ENCODE results near the gene TLK2.
"Not testable (repeated sequence)": the region's sequence is repeated elsewhere in the genome, so short reads cannot be mapped to it uniquely, and the experiment has no call there.

The TLK2 gene

DNA sequence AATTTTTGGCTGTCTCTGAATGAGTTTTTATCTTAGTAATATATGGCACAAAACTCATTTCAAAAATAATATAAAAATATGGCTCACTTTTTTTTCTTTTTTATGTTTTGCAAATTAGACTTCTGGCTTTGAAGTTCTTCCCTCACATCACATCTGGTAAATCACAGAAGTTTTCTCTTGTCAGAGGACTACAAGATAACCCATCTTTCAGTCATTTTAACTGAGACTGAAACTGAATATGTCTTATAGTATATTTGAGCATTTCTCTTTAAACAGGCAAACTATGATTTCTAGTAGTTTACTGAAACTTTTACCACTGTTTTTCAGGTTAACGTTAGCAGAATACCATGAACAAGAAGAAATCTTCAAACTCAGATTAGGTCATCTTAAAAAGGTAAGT, 97.8 kb downstream of the TLK2 start:
- no peak overlapping the region for H3K9ac ChIP-seq (ENCODE audit: low read depth in 1 of 2, low read length in 2 of 2)
- H3K27me3 ChIP-seq (ENCODE audit: control insufficient read depth in 2 of 2, insufficient read depth in 2 of 2, low read length in 2 of 2) = no peaks in the 10 kb centered on the region
- no peaks in the 10 kb centered on the region for H3K4me1 ChIP-seq (ENCODE audit: control insufficient read depth in 2 of 2, insufficient read depth in 2 of 2, low read length in 2 of 2)
- H3K4me3 ChIP-seq (ENCODE audit: low read length in 2 of 2) = no peak overlapping the region
- peaks cover 20 to 46% of the 10 kb centered on the region in 2 donors for H3K36me3 ChIP-seq (ENCODE audit: control insufficient read depth in 2 of 2, insufficient read depth in 2 of 2, low read length in 2 of 2)
- no peak overlapping the region for H3K27ac ChIP-seq (ENCODE audit: low read depth in 2 of 2, low read length in 2 of 2)
- no peaks in the 10 kb centered on the region for H3K9me3 ChIP-seq (ENCODE audit: control insufficient read depth in 2 of 2, low read length in 2 of 2)

GRCh38 chr17:62578757-62579487, 100.3 kb downstream of the TLK2 start:
- no peak overlapping the region for H3K4me3 ChIP-seq (ENCODE audit: low read length in 2 of 2)

GRCh38 chr17:62580947-62581346, 102.3 kb downstream of the TLK2 start:
- H3K4me3 ChIP-seq (ENCODE audit: low read length in 2 of 2) = no peak overlapping the region
- H3K27ac ChIP-seq (ENCODE audit: low read depth in 2 of 2, low read length in 2 of 2) = no peak overlapping the region
- H3K9me3 ChIP-seq (ENCODE audit: control insufficient read depth in 2 of 2, low read length in 2 of 2) = no peaks in the 10 kb centered on the region
- no peak overlapping the region for H3K9ac ChIP-seq (ENCODE audit: low read depth in 1 of 2, low read length in 2 of 2)
- H3K4me1 ChIP-seq (ENCODE audit: control insufficient read depth in 2 of 2, insufficient read depth in 2 of 2, low read length in 2 of 2) = no peaks in the 10 kb centered on the region
- no peaks in the 10 kb centered on the region for H3K27me3 ChIP-seq (ENCODE audit: control insufficient read depth in 2 of 2, insufficient read depth in 2 of 2, low read length in 2 of 2)
- H3K36me3 ChIP-seq (ENCODE audit: control insufficient read depth in 2 of 2, insufficient read depth in 2 of 2, low read length in 2 of 2) = peaks cover 25 to 48% of the 10 kb centered on the region in 2 donors

More at GRCh38 chr17:62578757-62579487, 100.3 kb downstream of the TLK2 start:
- Histone ChIP-seq H3K36me3 (ENCODE audit: control insufficient read depth in 2 of 2, insufficient read depth in 2 of 2, low read length in 2 of 2) (peaks cover 17 to 43% of the 10 kb centered on the region in 2 donors), H3K4me1 (ENCODE audit: control insufficient read depth in 2 of 2, insufficient read depth in 2 of 2, low read length in 2 of 2) (no peaks in the 10 kb centered on the region), H3K9me3 (ENCODE audit: control insufficient read depth in 2 of 2, low read length in 2 of 2) (no peaks in the 10 kb centered on the region), H3K27me3 (ENCODE audit: control insufficient read depth in 2 of 2, insufficient read depth in 2 of 2, low read length in 2 of 2) (no peaks in the 10 kb centered on the region), H3K27ac (ENCODE audit: low read depth in 2 of 2, low read length in 2 of 2) (no peak overlapping the region), H3K9ac (ENCODE audit: low read depth in 1 of 2, low read length in 2 of 2) (no peak overlapping the region)

DNA sequence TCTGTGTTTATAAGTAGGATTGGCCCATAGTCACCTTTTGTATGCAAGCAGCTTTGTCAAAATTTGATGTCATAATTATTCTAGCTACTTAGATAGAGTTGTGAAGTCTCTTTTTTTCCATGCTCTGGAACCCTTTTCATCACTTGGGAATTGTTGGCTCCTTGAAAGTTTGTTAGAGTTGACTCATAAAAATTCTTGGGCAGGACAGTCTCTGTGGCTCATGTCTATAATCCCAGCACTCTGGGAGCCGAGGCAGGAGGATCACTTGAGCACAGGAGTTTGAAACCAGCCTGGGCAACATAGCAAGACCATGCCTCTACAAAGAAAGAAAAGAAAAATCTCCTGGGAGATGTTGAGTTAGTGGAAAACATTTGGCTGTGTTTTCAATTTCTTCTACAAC, 103.1 kb downstream of the TLK2 start:
- no peak overlapping the region for H3K9ac ChIP-seq (ENCODE audit: low read depth in 1 of 2, low read length in 2 of 2)
- H3K27me3 ChIP-seq (ENCODE audit: control insufficient read depth in 2 of 2, insufficient read depth in 2 of 2, low read length in 2 of 2) = no peaks in the 10 kb centered on the region
- peaks cover 25 to 45% of the 10 kb centered on the region in 2 donors for H3K36me3 ChIP-seq (ENCODE audit: control insufficient read depth in 2 of 2, insufficient read depth in 2 of 2, low read length in 2 of 2)
- no peak overlapping the region for H3K4me3 ChIP-seq (ENCODE audit: low read length in 2 of 2)
- no peaks in the 10 kb centered on the region for H3K9me3 ChIP-seq (ENCODE audit: control insufficient read depth in 2 of 2, low read length in 2 of 2)
- H3K27ac ChIP-seq (ENCODE audit: low read depth in 2 of 2, low read length in 2 of 2) = no peak overlapping the region
- no peaks in the 10 kb centered on the region for H3K4me1 ChIP-seq (ENCODE audit: control insufficient read depth in 2 of 2, insufficient read depth in 2 of 2, low read length in 2 of 2)

DNA sequence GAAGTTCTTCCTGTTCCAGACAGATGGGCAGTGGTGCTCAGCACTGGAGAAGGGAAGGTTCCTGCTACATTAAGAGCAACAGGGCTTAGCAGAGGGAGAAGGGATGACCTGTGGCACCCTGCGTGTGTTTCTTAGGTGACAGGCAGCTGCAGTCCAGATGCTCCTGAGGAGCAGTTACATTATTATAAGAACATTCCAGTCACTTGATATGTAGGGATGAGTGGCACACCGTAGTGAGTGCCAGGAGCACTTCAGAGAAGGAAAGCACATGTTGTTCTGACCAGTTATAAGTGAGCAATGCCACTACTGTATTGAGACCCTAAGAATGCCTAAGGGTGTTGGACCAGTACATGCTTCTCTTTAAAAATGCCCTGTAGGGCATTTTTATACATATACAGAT, 108.9 kb downstream of the TLK2 start:
- H3K4me3 ChIP-seq (ENCODE audit: low read length in 2 of 2) = no peak overlapping the region
- H3K27ac ChIP-seq (ENCODE audit: low read depth in 2 of 2, low read length in 2 of 2) = no peak overlapping the region
- H3K36me3 ChIP-seq (ENCODE audit: control insufficient read depth in 2 of 2, insufficient read depth in 2 of 2, low read length in 2 of 2) = peaks cover 30 to 36% of the 10 kb centered on the region in 2 donors
- H3K4me1 ChIP-seq (ENCODE audit: control insufficient read depth in 2 of 2, insufficient read depth in 2 of 2, low read length in 2 of 2) = no peaks in the 10 kb centered on the region
- no peak overlapping the region for H3K9ac ChIP-seq (ENCODE audit: low read depth in 1 of 2, low read length in 2 of 2)
- no peaks in the 10 kb centered on the region for H3K9me3 ChIP-seq (ENCODE audit: control insufficient read depth in 2 of 2, low read length in 2 of 2)
- no peaks in the 10 kb centered on the region for H3K27me3 ChIP-seq (ENCODE audit: control insufficient read depth in 2 of 2, insufficient read depth in 2 of 2, low read length in 2 of 2)

- H3K9ac ChIP-seq (ENCODE audit: low read depth in 1 of 2, low read length in 2 of 2) = no peak overlapping the region
- H3K4me1 ChIP-seq (ENCODE audit: control insufficient read depth in 2 of 2, insufficient read depth in 2 of 2, low read length in 2 of 2) = no peaks in the 10 kb centered on the region
- H3K27ac ChIP-seq (ENCODE audit: low read depth in 2 of 2, low read length in 2 of 2) = no peak overlapping the region
- peaks cover 30 to 40% of the 10 kb centered on the region in 2 donors for H3K36me3 ChIP-seq (ENCODE audit: control insufficient read depth in 2 of 2, insufficient read depth in 2 of 2, low read length in 2 of 2)
- H3K4me3 ChIP-seq (ENCODE audit: low read length in 2 of 2) = no peak overlapping the region
- H3K27me3 ChIP-seq (ENCODE audit: control insufficient read depth in 2 of 2, insufficient read depth in 2 of 2, low read length in 2 of 2) = no peaks in the 10 kb centered on the region
- H3K9me3 ChIP-seq (ENCODE audit: control insufficient read depth in 2 of 2, low read length in 2 of 2) = no peaks in the 10 kb centered on the region
These were observed 109.5 kb downstream of the TLK2 start for GRCh38 chr17:62588109-62588508.

DNA sequence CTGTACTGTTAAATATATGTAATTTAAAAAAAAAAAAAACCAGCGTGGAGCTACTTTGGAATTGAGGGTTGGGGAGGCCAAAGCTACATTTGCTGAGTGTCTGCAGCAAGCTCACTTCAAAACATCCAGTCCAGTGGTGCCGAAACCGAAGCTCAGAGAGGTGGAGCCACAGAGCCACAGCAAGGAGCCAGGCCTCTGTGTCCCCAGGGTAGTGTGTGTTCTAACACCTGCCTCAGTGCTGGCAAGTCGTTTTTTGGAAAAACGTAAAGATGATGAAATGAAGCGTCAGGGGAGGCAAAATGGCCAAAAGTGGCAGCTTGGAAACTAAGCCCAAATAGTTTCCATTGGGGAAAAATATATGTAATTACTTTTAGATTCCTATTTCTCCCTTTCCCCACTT, 112.7 kb downstream of the TLK2 start:
- H3K36me3 ChIP-seq (ENCODE audit: control insufficient read depth in 2 of 2, insufficient read depth in 2 of 2, low read length in 2 of 2) = peaks cover 32 to 37% of the 10 kb centered on the region in 2 donors
- H3K4me3 ChIP-seq (ENCODE audit: low read length in 2 of 2) = no peak overlapping the region
- H3K4me1 ChIP-seq (ENCODE audit: control insufficient read depth in 2 of 2, insufficient read depth in 2 of 2, low read length in 2 of 2) = no peaks in the 10 kb centered on the region
- H3K9me3 ChIP-seq (ENCODE audit: control insufficient read depth in 2 of 2, low read length in 2 of 2) = no peaks in the 10 kb centered on the region
- no peaks in the 10 kb centered on the region for H3K27me3 ChIP-seq (ENCODE audit: control insufficient read depth in 2 of 2, insufficient read depth in 2 of 2, low read length in 2 of 2)
- no peak overlapping the region for H3K9ac ChIP-seq (ENCODE audit: low read depth in 1 of 2, low read length in 2 of 2)
- H3K27ac ChIP-seq (ENCODE audit: low read depth in 2 of 2, low read length in 2 of 2) = no peak overlapping the region

- H3K4me1 ChIP-seq (ENCODE audit: control insufficient read depth in 2 of 2, insufficient read depth in 2 of 2, low read length in 2 of 2); H3K4me3 ChIP-seq (ENCODE audit: low read length in 2 of 2); H3K9ac ChIP-seq (ENCODE audit: low read depth in 1 of 2, low read length in 2 of 2); H3K9me3 ChIP-seq (ENCODE audit: control insufficient read depth in 2 of 2, low read length in 2 of 2); H3K27me3 ChIP-seq (ENCODE audit: control insufficient read depth in 2 of 2, insufficient read depth in 2 of 2, low read length in 2 of 2); H3K27ac ChIP-seq (ENCODE audit: low read depth in 2 of 2, low read length in 2 of 2): not testable (repeated sequence)
- H3K36me3 ChIP-seq (ENCODE audit: control insufficient read depth in 2 of 2, insufficient read depth in 2 of 2, low read length in 2 of 2) = peaks cover 36 to 42% of the 10 kb centered on the region in 2 donors
These were observed 113.2 kb downstream of the TLK2 start for GRCh38 chr17:62591822-62592221.

DNA sequence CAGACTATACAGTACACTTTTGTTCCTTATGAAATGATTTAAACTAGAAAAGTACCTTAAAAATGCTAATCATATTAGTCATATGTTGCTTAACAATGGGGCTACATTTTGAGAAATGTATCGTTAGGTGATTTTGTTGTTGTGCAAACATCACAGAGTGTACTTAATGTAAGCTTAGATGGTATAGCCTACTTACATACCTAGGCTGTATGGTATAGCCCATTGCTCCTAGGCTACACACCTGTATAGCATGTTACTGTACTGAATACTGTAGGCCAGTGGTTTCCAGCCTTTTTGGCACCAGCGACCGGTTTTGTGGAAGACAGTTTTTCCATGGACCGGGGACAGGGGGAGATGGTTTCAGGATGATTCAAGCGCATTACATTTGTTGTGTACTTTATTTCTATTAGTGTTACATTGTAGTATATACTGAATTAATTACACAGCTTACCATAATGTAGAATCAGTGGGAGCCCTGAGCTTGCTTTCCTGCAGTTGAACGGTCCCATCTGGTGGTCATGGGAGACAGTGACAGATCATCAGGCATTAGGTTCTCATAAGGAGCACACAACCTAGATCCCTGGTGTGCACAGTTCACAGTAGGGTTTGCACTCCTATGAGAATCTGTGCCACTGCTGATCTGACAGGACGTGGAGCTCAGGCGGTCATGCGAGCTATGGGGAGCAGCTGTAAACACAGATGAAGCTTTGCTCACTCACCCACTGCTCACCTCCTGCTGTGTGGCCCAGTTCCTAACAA, 113.9 kb downstream of the TLK2 start:
- Histone ChIP-seq H3K4me3 (ENCODE audit: low read length in 2 of 2) (no peak overlapping the region), H3K4me1 (ENCODE audit: control insufficient read depth in 2 of 2, insufficient read depth in 2 of 2, low read length in 2 of 2) (no peaks in the 10 kb centered on the region), H3K9me3 (ENCODE audit: control insufficient read depth in 2 of 2, low read length in 2 of 2) (no peaks in the 10 kb centered on the region), H3K27me3 (ENCODE audit: control insufficient read depth in 2 of 2, insufficient read depth in 2 of 2, low read length in 2 of 2) (no peaks in the 10 kb centered on the region), H3K9ac (ENCODE audit: low read depth in 1 of 2, low read length in 2 of 2) (no peak overlapping the region), H3K27ac (ENCODE audit: low read depth in 2 of 2, low read length in 2 of 2) (no peak overlapping the region), H3K36me3 (ENCODE audit: control insufficient read depth in 2 of 2, insufficient read depth in 2 of 2, low read length in 2 of 2) (peaks cover 36 to 46% of the 10 kb centered on the region in 2 donors)

DNA sequence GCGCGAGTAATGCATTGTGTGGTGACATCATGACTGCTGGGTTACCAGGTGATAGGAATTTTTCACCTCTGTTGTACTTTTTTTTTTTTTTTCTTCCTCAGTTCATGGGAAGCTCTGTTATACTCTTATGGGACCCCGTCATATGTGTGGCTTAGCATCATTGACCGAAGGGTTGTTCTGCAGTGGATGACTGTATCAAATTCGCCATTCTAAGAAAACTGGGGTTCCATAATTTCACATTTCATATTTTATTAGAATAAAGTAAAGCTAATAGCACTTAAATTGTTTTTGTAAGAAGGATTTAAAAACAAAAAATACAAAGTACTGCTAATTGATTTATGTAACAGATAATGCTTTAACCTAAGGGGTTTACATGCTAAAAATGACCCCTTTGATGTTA, 116.9 kb downstream of the TLK2 start:
- no peak overlapping the region for H3K27ac ChIP-seq (ENCODE audit: low read depth in 2 of 2, low read length in 2 of 2)
- H3K9me3 ChIP-seq (ENCODE audit: control insufficient read depth in 2 of 2, low read length in 2 of 2) = no peaks in the 10 kb centered on the region
- no peaks in the 10 kb centered on the region for H3K4me1 ChIP-seq (ENCODE audit: control insufficient read depth in 2 of 2, insufficient read depth in 2 of 2, low read length in 2 of 2)
- H3K27me3 ChIP-seq (ENCODE audit: control insufficient read depth in 2 of 2, insufficient read depth in 2 of 2, low read length in 2 of 2) = no peaks in the 10 kb centered on the region
- peaks cover 47 to 49% of the 10 kb centered on the region in 2 donors for H3K36me3 ChIP-seq (ENCODE audit: control insufficient read depth in 2 of 2, insufficient read depth in 2 of 2, low read length in 2 of 2)
- no peak overlapping the region for H3K9ac ChIP-seq (ENCODE audit: low read depth in 1 of 2, low read length in 2 of 2)
- no peak overlapping the region for H3K4me3 ChIP-seq (ENCODE audit: low read length in 2 of 2)

Measured in mucosa of rectum (tissue), 2 donors.